GM18526 (cell line): ENCODE data around the gene PHACTR3.

Source experiments
- POLR2A ChIP-seq: IDR thresholded peaks from 3 replicates; pipeline ENCODE4 v1.6.1; 2011; ENCODE audit not compliant: insufficient read length; ENCODE audit errors: extremely low read depth

The PHACTR3 gene

GRCh38 chr20:59837623-59838394, 233.5 kb downstream of the PHACTR3 start:
- no peak for TF ChIP-seq POLR2A

- no peak for TF ChIP-seq POLR2A
Observed at GRCh38 chr20:59839400-59839799, 235.1 kb downstream of the PHACTR3 start.

- no peak for TF ChIP-seq POLR2A
Observed at GRCh38 chr20:59845472-59845871, 241.1 kb downstream of the PHACTR3 start.

- TF ChIP-seq POLR2A, result no peak
Observed at GRCh38 chr20:59848182-59848581, 243.8 kb downstream of the PHACTR3 start.

- no peak for TF ChIP-seq POLR2A
Observed at GRCh38 chr20:59850018-59850641, 245.8 kb downstream of the PHACTR3 start.

GRCh38 chr20:59857966-59858365, 253.6 kb downstream of the PHACTR3 start:
- TF ChIP-seq POLR2A, result no peak

GRCh38 chr20:59858425-59858824, 254.1 kb downstream of the PHACTR3 start:
- no peak for TF ChIP-seq POLR2A

- no peak for TF ChIP-seq POLR2A
Observed at GRCh38 chr20:59861401-59861800, 257.1 kb downstream of the PHACTR3 start.

- TF ChIP-seq POLR2A, result no peak
Observed at GRCh38 chr20:59863058-59863457, 258.7 kb downstream of the PHACTR3 start.

GRCh38 chr20:59864726-59865125, 260.4 kb downstream of the PHACTR3 start:
- TF ChIP-seq POLR2A, result no peak

- TF ChIP-seq POLR2A, result no peak
Observed at GRCh38 chr20:59866338-59866737, 262.0 kb downstream of the PHACTR3 start.

GRCh38 chr20:59871096-59871495, 266.8 kb downstream of the PHACTR3 start:
- TF ChIP-seq POLR2A, result no peak

GRCh38 chr20:59873409-59873808, 269.1 kb downstream of the PHACTR3 start:
- no peak for TF ChIP-seq POLR2A

- TF ChIP-seq POLR2A, result no peak
Observed at GRCh38 chr20:59880198-59880597, 275.9 kb downstream of the PHACTR3 start.

- TF ChIP-seq POLR2A, result no peak
Observed at GRCh38 chr20:59884494-59884893, 280.2 kb downstream of the PHACTR3 start.

GRCh38 chr20:59888050-59888449, 283.7 kb downstream of the PHACTR3 start:
- no peak for TF ChIP-seq POLR2A

- TF ChIP-seq POLR2A, result no peak
Observed at GRCh38 chr20:59891581-59891980, 287.2 kb downstream of the PHACTR3 start.
